Testis (tissue), 2 donors: ENCODE measurements around the gene RXFP1.

Experiments used
- POLR2A ChIP-seq: fragments of 450-650 bp; IDR thresholded peaks from one replicate; pipeline ENCODE4 v1.6.1; 2017; ENCODE audit warnings: antibody characterized with exemption, mild to moderate bottlenecking, moderate library complexity
- TF ChIP-seq, protein P1 (sequence below), 3 experiments: fragments of 450-650 bp in 2 of 3; fragments of 200-600 bp in 1 of 3; sonication (generic) in 1 of 3; IDR thresholded peaks; one replicate each; pipeline ENCODE4 v1.5.1; 2016 to 2019; ENCODE audit warnings: antibody characterized with exemption in 3 of 3, mild to moderate bottlenecking in 2 of 3, moderate library complexity in 1 of 3

- TF ChIP-seq, protein P1, sequence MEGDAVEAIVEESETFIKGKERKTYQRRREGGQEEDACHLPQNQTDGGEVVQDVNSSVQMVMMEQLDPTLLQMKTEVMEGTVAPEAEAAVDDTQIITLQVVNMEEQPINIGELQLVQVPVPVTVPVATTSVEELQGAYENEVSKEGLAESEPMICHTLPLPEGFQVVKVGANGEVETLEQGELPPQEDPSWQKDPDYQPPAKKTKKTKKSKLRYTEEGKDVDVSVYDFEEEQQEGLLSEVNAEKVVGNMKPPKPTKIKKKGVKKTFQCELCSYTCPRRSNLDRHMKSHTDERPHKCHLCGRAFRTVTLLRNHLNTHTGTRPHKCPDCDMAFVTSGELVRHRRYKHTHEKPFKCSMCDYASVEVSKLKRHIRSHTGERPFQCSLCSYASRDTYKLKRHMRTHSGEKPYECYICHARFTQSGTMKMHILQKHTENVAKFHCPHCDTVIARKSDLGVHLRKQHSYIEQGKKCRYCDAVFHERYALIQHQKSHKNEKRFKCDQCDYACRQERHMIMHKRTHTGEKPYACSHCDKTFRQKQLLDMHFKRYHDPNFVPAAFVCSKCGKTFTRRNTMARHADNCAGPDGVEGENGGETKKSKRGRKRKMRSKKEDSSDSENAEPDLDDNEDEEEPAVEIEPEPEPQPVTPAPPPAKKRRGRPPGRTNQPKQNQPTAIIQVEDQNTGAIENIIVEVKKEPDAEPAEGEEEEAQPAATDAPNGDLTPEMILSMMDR (IDR thresholded peaks at IDR 0.05): no peak
- TF ChIP-seq POLR2A: no peak
Observed at GRCh38 chr4:158673633-158674032, 152.0 kb downstream of the RXFP1 start.
